GM13976 (cell line): ENCODE results near the gene CERS6.

Source experiments
- DNase-seq: peaks from one replicate; pipeline ENCODE4 v3.0.0; 2012; ENCODE audit warnings: low spot score
- in situ Hi-C: fragments of 300-500 bp; cut with MboI; formaldehyde crosslinking; loops from one replicate; pipeline ENCODE4 v1.12.0; 2022; ENCODE audit warnings: low sequenced_read_pairs, mixed read lengths, inconsistent platforms; ENCODE audit not compliant: unreplicated experiment
- TF ChIP-seq, protein P1 (sequence below): IDR thresholded peaks from 2 replicates; pipeline ENCODE4 v1.5.1; 2012; ENCODE audit warnings: borderline replicate concordance, mild to moderate bottlenecking; ENCODE audit not compliant: insufficient read depth; ENCODE audit errors: extremely low read depth, missing control alignments, control extremely low read depth

CERS6 gene

GRCh38 chr2:168426861-168427260 lies 29.2 kb upstream of the CERS6 start:
- TF ChIP-seq, protein P1, sequence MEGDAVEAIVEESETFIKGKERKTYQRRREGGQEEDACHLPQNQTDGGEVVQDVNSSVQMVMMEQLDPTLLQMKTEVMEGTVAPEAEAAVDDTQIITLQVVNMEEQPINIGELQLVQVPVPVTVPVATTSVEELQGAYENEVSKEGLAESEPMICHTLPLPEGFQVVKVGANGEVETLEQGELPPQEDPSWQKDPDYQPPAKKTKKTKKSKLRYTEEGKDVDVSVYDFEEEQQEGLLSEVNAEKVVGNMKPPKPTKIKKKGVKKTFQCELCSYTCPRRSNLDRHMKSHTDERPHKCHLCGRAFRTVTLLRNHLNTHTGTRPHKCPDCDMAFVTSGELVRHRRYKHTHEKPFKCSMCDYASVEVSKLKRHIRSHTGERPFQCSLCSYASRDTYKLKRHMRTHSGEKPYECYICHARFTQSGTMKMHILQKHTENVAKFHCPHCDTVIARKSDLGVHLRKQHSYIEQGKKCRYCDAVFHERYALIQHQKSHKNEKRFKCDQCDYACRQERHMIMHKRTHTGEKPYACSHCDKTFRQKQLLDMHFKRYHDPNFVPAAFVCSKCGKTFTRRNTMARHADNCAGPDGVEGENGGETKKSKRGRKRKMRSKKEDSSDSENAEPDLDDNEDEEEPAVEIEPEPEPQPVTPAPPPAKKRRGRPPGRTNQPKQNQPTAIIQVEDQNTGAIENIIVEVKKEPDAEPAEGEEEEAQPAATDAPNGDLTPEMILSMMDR, result no peak
- in situ Hi-C loops, result no loop called here
- no peak for DNase-seq

GRCh38 chr2:168427451-168427850 lies 28.6 kb upstream of the CERS6 start:
- DNase-seq, result no peak
- TF ChIP-seq, protein P1, result no peak
- in situ Hi-C loops, result no loop called here

- TF ChIP-seq, protein P1, result no peak
- in situ Hi-C loops, result no loop called here
- DNase-seq, result no peak
Observed at GRCh38 chr2:168428431-168428830, 27.6 kb upstream of the CERS6 start.

DNA sequence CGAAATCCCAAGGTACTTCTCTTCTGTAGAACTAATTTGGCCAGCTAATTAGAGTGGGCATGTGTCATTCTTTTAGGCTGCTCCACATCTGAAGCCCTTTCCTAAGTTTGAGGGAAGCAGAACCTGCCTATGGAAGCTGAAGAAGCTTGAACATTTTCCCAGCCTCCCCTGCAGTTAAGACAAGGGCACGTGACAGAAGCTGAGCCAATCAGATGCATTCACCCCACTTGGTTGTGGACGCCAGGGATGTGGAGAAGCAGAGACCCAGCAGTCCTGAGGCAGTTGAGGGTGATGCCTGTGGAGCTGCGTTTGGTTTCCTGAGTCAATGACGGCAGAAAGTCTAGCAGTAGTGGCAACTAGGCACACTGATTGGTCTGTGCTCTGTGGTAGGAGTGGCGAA lies 26.1 kb upstream of the CERS6 start:
- in situ Hi-C loops, result no loop called here
- TF ChIP-seq, protein P1, result no peak
- no peak for DNase-seq

DNA sequence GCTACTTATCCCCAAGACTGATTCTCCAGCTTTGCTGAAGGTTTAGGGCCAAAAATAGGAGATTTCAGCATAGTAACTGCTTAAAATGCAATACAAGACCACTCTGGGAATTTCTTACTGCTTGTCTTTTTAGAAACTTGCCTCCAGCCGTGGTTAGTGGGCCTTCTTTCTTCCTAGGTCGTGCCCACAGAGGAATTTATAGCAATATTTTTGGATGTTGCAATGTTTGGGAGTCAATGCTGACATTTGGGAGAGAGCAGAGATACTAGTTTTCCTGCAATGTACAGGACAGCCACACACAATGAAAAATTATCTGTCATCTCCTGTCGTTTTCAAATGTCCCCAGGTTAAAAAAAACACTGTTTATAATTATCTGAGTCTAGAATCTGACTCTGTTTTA lies 25.6 kb upstream of the CERS6 start:
- DNase-seq, result no peak
- TF ChIP-seq, protein P1, result no peak
- in situ Hi-C loops, result no loop called here

DNA sequence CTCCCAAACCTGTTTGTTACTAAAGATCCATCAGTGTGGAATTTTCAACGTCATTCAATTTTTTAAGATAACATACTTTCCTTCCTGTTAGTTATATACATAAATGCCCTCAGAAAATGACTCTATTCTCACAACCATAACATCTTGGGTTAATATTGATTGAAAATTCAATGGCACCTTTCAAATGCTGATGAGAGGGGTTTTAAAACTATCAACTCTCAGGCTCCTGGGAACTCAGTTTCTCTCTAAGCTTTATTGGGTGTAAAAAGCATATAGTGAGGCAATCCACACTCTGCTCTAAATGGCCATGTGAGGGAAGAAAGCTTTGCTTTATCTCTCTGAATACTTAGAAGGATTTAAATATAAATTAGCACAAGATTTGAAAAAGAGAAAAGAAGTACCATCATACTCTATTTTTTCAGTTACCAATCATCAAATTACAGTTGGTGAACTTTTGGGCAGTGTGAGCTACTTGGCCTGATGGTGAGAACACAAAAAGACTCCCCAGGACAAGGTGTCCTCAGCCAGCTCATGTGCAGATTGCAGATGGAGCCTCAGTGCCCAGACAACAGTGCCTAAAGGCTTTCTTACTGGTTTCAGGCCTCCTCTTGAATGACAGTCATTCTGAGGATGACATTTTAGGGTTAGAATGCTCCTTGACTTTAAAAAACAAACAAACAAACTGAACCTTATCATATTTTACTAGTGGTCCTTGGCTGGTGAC lies 24.6 kb upstream of the CERS6 start:
- TF ChIP-seq, protein P1, result no peak
- in situ Hi-C loops, result no loop called here
- DNase-seq, result no peak
